ENCODE measurements around the gene MAGI2.

Gene MAGI2

DNA sequence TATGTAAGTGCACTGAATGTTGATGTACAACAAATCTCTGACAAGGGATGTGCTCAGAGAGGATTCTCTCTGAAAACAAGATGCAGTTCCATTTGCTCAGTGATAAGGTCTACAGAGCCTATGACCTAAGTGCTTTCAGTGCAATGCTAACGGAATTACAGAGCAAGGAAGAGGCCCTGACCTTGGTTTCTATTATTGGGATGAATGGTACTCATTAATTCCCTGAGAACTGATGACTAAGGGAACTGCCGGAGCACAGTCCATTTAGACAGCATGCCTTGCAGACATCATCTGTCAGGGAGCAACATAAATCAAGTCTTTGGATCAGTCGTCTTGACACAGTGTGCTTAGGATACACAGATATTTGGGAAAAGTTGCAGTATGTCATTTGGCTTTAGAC is 1314.1 kb downstream of the MAGI2 start:
- DNase-seq (ENCODE audit: low read depth), result peak; percentile 53

DNA sequence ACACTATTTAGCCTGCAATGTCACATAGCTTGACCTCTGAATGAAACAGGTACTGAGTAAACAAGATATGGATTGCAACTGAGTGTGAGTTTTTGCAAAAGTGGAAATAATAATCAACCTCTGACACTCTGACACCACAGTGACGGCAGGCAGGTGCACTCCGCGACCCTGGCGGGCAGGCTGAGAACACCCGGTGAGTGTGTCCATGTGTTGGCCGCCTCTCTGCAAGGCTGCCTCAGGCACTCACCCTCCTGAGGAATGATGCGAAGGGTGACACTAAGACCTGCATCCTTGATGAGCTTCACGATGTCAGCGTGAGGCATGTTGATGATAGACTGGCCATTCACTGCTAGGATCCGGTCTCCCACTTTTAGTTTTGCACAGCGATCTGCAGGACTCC is 1318.7 kb downstream of the MAGI2 start:
- no peak for DNase-seq (ENCODE audit: low read depth)

DNA sequence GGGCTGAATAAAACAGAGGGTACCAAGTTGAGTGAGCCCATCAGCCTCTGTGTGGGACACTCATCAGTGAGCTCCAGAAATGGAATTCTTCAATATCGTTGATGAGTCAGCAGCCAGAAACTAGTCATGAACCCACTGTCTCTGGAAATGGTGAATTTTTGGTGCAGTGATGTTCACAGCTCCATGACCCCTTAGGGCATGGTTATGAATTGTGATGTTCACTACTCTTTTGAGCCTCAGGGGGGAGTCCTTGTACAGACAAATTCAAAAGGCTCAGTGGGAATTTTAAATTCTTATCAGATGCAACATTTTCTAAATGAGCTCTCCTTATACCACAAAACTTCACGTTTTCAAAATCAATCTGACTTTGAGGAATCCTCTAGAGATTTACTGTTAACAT is 1319.2 kb downstream of the MAGI2 start:
- peak; percentile 57 for DNase-seq (ENCODE audit: low read depth)

DNA sequence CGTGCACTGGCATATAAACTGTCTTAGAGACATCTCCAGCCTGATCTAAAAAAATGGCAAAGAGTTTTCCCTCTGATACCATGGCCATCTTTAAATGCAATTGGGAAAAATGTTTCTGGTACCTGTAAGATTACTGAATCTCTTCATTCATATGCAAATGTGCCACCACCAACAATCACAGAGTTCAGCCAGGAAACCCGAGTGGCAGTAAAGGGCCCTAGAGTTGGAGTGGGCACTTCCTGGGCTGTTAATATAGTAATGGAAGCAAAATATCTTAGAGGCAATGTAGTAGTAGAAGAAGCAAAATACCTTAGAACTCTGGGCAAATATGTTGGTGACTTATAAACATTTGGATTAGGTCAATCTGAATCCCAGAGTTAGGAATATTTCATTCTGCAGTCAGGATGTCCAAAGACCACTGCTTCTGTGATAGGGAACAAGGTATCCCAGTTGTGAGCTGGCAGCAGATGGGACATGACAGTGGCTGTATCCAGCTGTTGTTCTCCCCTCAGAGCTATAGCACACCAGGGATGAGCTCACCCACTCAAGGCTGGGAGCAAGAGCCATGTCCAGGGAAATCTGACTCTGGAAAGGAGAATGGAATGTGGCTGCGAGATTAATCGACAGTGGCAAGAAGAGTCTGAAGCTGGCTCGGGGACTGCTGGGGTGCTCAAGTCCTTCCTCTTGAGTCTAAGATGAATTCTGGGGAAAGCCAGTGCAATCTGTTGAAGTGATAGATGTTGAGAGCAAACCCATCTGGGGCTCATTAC is 1322.8 kb downstream of the MAGI2 start:
- DNase-seq (ENCODE audit: low read depth), result no peak

DNA sequence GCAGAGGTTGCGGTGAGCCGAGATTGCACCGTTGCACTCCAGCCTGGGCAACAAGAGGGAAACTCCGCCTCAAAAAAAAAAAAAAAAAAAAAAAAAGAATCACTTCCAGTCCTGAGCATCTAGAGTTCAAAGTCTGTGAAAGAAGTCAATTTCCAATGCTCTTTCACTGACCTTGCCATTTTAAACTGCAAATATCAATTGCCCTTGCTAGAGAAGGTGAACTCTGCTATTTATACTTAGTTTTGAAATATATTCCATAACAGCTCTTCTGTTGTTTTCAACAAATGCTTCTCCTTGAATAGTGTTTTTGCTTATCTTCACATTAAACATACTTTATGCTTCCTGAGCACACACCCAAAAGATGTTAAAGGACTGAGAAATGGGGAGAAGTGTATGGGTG is 1323.6 kb downstream of the MAGI2 start:
- DNase-seq (ENCODE audit: low read depth), result no peak

DNA sequence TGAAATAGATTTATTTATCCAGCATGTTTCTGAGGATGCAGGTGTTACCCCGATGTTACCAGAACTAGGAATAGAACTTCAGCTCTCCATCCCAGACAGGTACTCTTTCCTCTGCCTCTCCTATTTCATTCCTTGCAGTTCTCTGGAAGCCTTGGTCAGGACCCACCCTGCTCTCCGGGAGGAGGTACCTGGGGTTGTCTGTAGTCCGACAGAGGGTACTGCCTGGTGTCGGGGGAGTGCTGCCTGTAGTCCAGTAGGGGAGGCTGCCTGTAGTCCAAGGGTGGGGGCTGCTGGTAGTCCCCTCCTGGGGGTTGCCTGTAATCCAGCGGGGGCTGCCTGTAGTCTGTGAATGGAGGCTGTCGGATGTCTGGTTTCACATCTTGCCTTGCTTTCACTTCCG is 1326.5 kb downstream of the MAGI2 start:
- no peak for DNase-seq (ENCODE audit: low read depth)

DNA sequence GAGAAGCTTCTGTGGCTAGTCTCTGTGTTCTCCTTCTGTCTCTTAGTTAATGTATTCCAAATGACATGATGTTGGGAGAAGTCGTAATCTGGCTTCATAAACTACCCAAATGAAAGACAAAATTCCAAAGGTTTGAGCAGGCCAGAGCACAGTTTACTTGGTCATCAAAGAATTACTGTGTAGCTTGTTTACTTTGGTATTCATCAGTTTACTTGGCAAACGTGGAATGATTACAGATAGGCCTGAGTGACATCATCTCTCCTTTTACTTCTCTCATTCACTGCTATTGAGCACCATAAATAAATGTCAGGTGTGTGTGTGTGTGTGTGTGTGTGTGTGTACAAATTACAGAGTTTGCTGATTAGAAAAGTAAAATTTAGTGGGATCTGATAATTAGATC is 1327.6 kb downstream of the MAGI2 start:
- DNase-seq (ENCODE audit: low read depth), result no peak

DNA sequence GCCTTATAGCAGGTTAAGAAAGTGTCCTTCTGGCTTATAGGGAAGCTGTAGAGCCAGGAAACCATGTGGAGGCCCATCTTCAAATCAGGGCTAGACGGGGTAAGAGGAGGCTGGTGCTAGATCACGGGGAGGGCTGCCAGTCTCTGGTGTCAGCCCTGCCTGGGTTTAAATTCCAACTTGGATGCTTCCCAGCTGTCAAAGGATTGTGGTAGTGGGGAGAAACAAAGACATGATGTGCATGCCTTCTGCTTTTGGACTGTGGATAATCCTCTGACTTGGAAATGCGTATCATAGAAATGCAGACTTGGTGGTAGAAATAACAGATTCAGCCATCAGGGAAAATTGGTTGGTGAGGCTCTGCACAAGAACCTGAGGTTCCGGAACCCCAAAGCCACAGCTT is 1329.3 kb downstream of the MAGI2 start:
- DNase-seq (ENCODE audit: low read depth), result no peak

DNA sequence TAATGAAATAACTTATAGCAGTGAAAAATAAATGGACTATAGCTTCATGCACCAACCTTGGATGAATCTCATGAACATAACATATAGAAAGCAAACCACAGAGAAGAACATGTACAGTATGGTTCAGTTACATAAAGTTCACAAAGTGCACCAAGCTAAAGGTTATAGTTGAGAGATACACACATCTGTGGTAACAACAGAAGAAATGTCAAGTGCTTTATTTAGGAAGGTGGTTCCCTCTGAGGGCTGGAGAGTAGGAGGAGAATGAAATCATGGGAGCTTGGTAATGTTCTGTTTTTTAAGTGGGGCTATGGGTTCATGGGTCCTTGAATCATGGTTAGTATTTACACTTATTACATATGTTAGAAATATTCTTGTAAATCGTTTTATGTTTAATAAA is 1331.6 kb downstream of the MAGI2 start:
- no peak for DNase-seq (ENCODE audit: low read depth)

DNA sequence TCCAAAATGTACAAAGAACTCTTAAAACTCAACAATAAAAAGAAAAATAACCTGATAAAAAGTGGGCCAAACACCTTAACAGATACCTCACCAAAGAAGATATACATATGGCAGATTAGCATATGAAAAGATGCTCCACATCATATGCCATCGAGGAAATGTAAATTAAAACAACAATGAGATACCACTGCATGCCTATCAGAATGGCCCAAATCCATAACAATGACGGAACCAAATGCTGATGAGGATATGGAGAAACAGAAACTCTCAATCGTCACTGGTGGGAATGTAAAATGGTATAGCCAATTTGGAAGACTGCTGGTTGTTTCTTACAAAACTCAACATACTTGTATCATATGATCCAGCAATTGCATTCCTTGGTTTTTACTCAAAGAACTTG is 1335.0 kb downstream of the MAGI2 start:
- DNase-seq (ENCODE audit: low read depth), result no peak

DNA sequence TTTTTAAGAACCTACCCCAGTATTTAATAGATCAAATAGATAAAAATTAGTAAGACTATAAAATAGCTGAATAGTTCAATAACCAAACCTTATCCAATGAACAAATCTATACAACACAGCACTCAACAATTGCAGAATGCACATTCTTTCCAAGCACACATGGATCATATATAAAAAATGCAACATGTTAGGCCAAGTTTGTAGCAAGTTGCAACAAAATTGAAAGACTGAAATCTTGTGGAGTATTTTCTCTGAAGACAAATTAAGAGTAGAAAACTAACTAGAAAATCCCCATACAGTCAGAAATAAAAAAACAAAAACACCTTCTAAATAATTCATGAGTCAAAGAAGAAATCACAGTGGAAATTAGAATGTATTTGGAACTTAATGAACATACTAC is 1337.6 kb downstream of the MAGI2 start:
- no peak for DNase-seq (ENCODE audit: low read depth)

DNA sequence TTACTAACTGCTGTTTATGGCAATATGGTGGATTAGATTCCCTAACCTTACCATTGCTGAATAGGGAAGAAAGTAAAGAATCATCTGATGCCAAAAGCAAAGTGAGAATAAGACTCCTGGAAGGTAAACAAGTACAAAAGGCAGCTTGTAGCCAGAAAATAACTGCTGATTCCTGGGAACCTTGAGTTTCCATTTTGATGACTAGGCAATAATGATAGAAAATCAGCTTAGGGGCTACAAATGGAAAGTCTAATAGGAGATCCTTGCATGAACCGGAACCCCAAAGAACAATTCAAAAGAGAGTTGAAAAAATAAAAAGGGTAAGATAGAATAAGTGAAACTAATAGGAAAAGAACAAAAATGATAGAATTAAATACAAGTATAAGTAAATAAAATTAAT is 1338.5 kb downstream of the MAGI2 start:
- no peak for DNase-seq (ENCODE audit: low read depth)

DNA sequence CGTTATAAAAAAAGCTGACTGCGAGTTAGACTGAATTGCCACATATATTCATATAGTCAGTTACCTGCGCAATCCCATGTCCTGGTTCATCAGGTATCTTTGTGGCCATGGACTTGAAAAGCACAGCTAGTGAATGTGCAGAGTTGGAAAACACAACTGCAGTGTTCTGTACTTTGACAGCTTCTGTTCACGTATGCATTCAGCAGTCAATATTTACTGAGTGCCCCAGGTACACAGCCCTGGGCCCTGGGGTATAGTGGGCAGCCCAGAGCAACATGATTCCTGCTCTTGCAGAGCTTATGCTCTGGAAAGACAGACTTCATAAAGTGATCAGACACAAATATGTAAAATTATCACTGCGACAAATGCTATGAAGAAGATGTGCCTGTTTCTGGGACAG is 1341.0 kb downstream of the MAGI2 start:
- DNase-seq (ENCODE audit: low read depth), result no peak

DNA sequence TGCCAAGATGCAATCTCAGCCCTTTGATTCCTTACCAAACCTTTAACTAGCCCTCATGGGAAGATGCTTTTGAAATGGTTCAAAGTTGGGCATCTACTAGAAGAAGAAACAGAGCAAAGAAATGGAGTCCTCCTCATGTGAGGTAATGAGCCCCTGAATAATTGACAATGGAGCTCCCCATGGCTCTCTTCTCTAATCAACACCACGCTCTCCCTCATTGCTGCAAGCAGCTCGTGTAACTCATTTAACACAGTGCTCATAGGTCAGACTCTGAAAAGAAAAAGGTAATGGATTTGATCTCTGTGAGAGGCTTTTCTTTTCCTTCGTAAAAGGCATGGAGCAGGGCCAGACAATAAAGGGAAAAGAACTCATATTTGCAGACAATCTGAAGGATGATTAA is 1342.1 kb downstream of the MAGI2 start:
- DNase-seq (ENCODE audit: low read depth), result no peak

DNA sequence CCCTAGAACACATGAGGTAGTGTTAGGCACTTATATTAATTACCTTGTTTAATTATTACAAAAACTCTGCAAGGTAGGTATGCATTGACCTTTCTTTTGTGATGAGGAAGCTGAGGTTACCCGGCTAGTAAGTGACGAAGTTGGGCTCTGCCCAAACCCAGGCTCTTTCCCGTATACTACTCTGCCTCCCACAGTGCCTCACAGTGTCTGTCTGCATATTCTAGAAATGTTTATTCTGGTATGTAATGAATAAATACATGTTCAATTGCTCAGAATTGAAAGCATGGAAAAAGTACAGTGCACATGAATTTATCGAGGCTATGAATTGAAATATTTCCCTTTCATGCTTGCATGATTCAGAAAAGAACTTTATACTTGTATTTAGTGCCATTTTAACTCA is 1350.0 kb downstream of the MAGI2 start:
- no peak for DNase-seq (ENCODE audit: low read depth)

DNA sequence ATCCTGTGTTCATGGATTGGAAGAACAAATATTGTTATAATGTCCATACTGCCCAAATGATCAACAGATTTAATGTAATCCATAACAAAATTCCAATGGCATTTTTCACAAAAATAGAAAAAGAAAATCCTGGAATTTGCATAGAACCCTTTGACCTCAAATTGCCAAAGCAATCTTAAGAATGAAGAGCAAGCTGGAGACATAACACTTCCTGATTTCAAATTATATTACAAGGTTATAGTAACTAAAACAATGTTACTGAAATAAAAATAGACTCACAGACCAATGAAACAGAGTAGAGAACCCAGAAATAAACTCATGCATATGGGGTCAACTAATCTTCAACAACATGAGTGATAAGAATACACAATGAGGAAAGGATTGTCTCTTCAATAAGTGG is 1352.4 kb downstream of the MAGI2 start:
- DNase-seq (ENCODE audit: low read depth), result no peak

DNA sequence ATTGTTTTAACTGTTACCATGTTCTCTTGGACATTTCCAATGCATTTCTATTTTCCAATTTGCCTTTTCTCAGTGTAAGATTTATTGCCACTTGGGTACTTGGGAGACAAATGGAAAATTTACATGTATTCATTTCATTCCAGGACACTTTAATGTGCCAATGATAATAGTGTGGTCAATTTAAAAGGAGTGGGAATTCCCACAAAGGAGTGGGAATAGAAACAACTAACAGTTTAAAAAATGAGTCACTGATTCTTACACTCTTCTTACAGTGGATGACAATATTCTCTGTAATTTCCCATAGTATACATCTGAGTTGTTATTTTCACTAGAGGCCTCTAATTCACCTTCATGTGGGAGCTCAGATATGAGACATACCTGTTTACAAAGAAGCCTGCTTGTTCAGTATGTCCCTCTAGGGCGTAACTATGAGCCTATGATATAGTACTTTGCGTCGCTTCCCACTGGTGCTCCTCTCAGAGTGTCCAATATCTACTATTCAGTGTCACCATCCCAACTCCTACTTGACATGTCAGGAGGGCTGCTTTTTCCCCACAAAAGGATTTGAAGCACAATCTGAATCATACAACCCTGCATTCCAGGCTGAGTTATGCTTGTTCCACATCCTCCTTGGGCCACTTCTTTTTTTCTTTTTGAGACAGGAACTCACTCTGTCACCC is 1353.6 kb downstream of the MAGI2 start:
- peak; percentile 89 for DNase-seq (ENCODE audit: low read depth)

DNA sequence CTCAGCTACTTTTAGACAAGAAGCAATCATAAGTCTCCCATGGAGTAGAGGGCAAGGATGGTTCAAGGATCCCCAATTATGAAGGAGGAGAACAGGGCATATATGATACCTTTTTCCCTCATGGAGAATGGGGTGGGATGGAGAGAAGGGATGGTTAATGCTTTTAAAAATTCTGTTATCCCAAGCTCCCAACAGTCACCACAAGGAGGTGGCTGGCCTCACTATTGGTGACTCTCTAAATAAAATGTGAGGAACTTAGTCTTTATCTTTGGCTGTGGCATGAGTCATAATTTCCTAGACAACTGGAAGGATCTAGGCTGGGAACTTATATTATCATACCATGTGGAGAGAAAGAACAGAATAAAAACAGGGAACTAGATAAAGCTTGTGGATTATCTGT is 1357.9 kb downstream of the MAGI2 start:
- peak; percentile 40 for DNase-seq (ENCODE audit: low read depth)

DNA sequence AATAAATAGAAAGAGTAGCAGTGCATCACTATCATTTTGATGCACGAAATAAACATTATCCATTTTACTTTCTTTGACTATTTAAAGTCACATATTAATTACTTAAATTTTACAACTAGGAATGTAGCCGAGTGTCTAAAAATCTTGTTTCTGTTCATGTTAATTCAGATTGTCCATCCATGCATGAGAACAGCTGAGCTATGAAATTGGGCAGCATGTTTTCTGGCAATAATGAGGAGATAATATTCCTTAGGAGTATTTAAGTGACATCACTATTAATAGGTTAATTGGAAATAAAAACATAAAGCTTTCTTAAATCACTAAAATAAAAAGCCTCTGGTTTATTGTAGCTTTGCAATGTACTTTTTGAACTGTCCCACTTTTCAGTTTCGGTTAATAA is 1361.1 kb downstream of the MAGI2 start:
- DNase-seq (ENCODE audit: low read depth), result no peak

DNA sequence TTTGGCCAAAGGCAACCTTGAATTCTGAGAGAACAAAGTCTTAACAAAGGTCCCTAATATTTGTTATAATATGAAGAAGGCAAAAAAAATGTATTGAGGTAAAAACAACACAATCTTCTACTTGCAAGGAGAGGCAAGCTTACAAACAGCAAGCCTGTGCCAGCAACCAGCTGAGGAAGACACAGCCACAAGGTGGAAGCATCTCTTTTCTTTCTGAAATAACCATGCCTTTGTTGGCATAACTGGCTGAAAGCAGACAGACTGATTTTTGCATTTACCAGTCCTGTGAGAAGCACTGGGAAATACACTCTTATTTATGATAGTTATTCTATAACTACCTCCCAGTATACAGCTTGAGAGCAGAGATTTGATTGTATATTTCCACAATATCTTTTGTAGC is 1362.9 kb downstream of the MAGI2 start:
- no peak for DNase-seq (ENCODE audit: low read depth)

DNA sequence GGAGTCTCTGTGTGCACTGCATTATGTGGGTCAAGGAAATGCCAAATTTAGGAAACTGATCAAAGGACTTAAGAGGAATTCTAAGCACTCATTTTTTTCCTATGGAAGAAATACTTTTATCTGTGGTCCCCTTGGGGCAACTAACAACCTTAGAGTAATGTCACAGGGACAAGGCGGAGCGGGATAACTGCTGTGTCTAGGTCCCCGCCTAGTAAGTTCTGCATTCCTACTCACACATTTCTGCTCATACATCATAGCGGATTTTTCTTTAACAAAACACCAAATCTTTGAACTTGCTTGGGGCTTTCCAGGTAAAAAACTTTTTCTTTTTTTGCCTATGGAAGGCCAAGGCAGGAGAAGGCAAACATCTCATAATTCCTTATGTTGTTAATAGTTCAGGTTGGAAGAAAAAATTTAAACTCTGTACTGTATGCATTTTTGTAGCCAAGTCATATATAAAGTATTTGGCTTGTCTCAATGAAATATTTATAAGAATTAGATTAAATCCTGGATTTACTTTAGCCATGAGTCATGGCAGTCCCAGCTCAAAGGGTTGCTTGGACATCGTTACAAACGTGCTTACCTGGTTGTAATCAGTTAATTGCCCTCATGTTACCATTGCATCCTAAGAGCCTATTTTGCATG is 1369.9 kb downstream of the MAGI2 start:
- no peak for DNase-seq (ENCODE audit: low read depth)

DNA sequence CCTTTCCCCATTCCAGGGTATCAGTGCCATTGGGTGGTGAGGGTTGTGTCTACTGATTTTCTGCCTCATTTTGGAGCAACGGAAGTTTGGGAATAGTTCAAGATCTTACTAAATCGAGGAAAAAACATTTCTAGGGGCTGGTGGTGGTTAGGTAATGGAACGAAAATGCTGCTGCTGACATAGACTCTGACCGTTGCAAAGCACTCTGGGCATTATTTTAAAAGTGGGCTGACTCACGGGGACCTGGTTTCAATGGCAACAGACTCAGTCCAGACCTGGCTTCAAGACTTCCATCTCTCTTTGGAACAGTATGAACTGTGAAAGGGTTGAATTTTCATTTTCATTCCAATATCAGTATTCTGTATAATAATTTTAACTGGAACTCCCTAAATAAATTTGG is 1370.9 kb downstream of the MAGI2 start:
- DNase-seq (ENCODE audit: low read depth), result no peak

DNA sequence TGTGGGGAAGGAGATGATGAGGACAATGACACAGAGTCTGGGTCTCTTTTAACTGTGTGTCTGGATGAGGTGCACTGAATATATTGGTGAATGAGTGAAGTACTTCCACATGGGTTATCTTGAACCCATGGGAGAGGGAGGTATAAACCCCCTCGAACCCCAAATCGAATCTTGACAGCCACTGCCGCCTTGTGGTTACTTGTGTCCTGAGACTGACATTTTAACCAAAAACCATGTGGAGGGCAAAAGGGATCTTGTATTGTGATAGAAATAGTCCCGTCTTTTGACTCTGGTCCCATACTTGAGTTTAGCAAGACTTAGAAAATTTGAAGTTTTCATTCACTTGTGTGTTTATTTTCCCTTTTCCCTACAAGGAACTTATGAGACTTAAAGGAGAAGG is 1371.6 kb downstream of the MAGI2 start:
- DNase-seq (ENCODE audit: low read depth), result no peak

DNA sequence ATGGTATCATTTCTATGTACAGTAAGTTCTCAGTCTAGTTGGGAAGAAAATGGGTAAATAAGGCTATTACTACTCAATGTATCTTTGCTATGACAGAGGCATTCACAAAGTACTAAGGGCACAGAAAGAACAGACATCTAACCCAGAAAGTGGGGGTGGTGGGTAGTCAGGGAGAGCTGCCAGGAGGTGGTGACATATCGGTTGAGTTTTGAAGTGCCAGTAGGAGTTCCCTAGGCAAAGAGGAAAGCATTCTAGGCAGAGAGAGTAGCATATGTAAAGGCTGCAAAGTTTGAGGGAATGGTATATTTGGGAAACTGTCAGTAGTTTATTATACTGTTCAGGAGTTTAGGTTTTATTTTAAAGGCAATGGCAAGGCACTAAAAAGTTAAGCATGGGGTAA is 1372.1 kb downstream of the MAGI2 start:
- no peak for DNase-seq (ENCODE audit: low read depth)
